Mesendoderm (in vitro differentiated cells): ENCODE measurements around the gene NARS2.

ENCODE experiments used
- DNase-seq: peaks from one replicate; pipeline ENCODE4 v3.0.0; 2013
- H2AK5ac ChIP-seq: 2 replicates; pipeline ENCODE4 v1.6.1; 2013; ENCODE audit warnings: low read length, inconsistent platforms
- H2BK120ac ChIP-seq: 2 replicates; pipeline ENCODE4 v1.6.1; 2013; ENCODE audit warnings: low read depth, mild to moderate bottlenecking, low read length, moderate library complexity, mixed read lengths
- H2BK15ac ChIP-seq: replicated peaks from 2 replicates; pipeline ENCODE4 v1.6.1; 2013; ENCODE audit warnings: low read depth, mild to moderate bottlenecking, moderate library complexity
- H2BK5ac ChIP-seq: 2 replicates; pipeline ENCODE4 v1.6.1; 2013; ENCODE audit warnings: low read length, inconsistent platforms
- H3K18ac ChIP-seq: 2 replicates; pipeline ENCODE4 v1.6.1; 2013; ENCODE audit warnings: mild to moderate bottlenecking, low read length, mixed read lengths
- H3K23ac ChIP-seq: one replicate; pipeline ENCODE4 v1.6.1; 2013; ENCODE audit warnings: low read length
- H3K27ac ChIP-seq: 2 replicates; pipeline ENCODE4 v1.5.1; 2013; ENCODE audit warnings: low read depth, mild to moderate bottlenecking, inconsistent platforms, low read length, moderate library complexity
- H3K27me3 ChIP-seq: 2 replicates; pipeline ENCODE4 v1.6.1; 2013; ENCODE audit warnings: low read length, control low read depth, mild to moderate bottlenecking, inconsistent platforms; ENCODE audit not compliant: insufficient read depth, poor library complexity
- H3K36me3 ChIP-seq: 2 replicates; pipeline ENCODE4 v1.6.1; 2013; ENCODE audit warnings: low read length, inconsistent platforms; ENCODE audit not compliant: control insufficient read depth, insufficient read depth
- H3K4ac ChIP-seq: one replicate; pipeline ENCODE4 v1.6.1; 2013; ENCODE audit warnings: low read depth, mild to moderate bottlenecking, low read length, moderate library complexity
- H3K4me1 ChIP-seq: 2 replicates; pipeline ENCODE4 v1.6.1; 2013; ENCODE audit warnings: low read depth, low read length, inconsistent platforms; ENCODE audit not compliant: control insufficient read depth
- H3K4me2 ChIP-seq: 2 replicates; pipeline ENCODE4 v1.6.1; 2013; ENCODE audit warnings: low read length
- H3K4me3 ChIP-seq: 2 replicates; pipeline ENCODE4 v1.5.1; 2013; ENCODE audit warnings: mild to moderate bottlenecking, low read length
- H3K56ac ChIP-seq: one replicate; pipeline ENCODE4 v1.6.1; 2013; ENCODE audit warnings: low read length
- H3K79me1 ChIP-seq: 2 replicates; pipeline ENCODE4 v1.6.1; 2013; ENCODE audit warnings: low read length, inconsistent platforms
- H3K79me2 ChIP-seq: 2 replicates; pipeline ENCODE4 v1.6.1; 2013; ENCODE audit warnings: mild to moderate bottlenecking, low read length; ENCODE audit not compliant: control insufficient read depth, insufficient read depth
- H3K9ac ChIP-seq: 2 replicates; pipeline ENCODE4 v1.6.1; 2013; ENCODE audit warnings: low read length, inconsistent platforms
- H4K5ac ChIP-seq: one replicate; pipeline ENCODE4 v1.6.1; 2013; ENCODE audit warnings: low read length
- H4K8ac ChIP-seq: one replicate; pipeline ENCODE4 v1.6.1; 2013; ENCODE audit warnings: low read depth, mild to moderate bottlenecking, control low read depth, low read length, moderate library complexity
- WGBS: extraction: QIAGEN DNeasy Blood & Tissue Kit; methylation state at CpG from one replicate; pipeline ENCODE4 v1.1.7; 2013; ENCODE audit warnings: low lambda C conversion rate, missing lambda C conversion rate; ENCODE audit not compliant: insufficient coverage; ENCODE audit errors: extremely low coverage; 5-methylcytosine and 5-hydroxymethylcytosine counted together

The NARS2 gene

DNA sequence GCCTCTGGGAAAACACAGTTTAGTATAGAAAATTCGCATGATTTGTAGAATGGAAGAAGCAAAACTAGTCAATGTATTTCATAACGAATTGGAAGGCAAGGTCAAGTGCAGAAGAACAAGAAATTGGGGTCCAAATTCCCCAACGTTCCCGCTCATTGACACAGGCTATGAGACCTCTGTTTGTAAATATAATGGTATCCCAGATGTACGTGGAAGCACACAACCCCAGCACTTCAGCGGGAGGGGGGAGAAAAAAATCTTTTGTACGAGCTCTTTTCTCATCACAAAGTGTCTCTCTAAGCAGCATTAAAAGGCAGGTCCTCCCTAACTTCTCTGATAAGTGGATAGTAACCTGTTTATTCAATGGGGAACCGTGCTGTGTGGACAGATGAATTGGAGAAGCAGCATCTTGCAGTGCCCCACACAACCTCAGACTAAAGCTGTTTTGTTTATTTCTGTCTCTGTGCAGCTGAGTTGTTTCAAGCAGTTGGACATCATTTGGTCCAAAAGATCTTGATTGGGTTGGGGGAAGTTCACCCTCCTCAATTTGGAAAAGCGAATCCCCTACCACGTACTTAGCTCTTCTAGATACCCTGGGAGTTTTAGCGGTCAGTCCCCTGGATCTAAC lies 156.0 kb downstream of the NARS2 start:
- H3K18ac ChIP-seq = peak overlapping the region; percentile 91
- no peak overlapping the region for H4K5ac ChIP-seq
- peak overlapping the region; percentile 78 for H3K56ac ChIP-seq
- H3K4me2 ChIP-seq = peak overlapping the region; percentile 85
- no peak for DNase-seq
- no peaks in the 10 kb centered on the region for H3K36me3 ChIP-seq
- WGBS = no CpG with 5 or more reads among the region's 11 CpGs
- H3K23ac ChIP-seq = no peak overlapping the region
- H3K27me3 ChIP-seq = no peaks in the 10 kb centered on the region
- H3K79me2 ChIP-seq = no peaks in the 10 kb centered on the region
- H3K27ac ChIP-seq = no peak overlapping the region
- no peak overlapping the region for H3K4me3 ChIP-seq
- H2BK15ac ChIP-seq = no peak overlapping the region
- peaks cover 2% of the 10 kb centered on the region for H3K79me1 ChIP-seq
- no peak overlapping the region for H2BK5ac ChIP-seq
- no peak overlapping the region for H4K8ac ChIP-seq
- no peak overlapping the region for H3K4ac ChIP-seq
- peaks cover 3% of the 10 kb centered on the region for H3K4me1 ChIP-seq
- H2BK120ac ChIP-seq = no peak overlapping the region
- H3K9ac ChIP-seq = peak overlapping the region; percentile 81
- no peak overlapping the region for H2AK5ac ChIP-seq

DNA sequence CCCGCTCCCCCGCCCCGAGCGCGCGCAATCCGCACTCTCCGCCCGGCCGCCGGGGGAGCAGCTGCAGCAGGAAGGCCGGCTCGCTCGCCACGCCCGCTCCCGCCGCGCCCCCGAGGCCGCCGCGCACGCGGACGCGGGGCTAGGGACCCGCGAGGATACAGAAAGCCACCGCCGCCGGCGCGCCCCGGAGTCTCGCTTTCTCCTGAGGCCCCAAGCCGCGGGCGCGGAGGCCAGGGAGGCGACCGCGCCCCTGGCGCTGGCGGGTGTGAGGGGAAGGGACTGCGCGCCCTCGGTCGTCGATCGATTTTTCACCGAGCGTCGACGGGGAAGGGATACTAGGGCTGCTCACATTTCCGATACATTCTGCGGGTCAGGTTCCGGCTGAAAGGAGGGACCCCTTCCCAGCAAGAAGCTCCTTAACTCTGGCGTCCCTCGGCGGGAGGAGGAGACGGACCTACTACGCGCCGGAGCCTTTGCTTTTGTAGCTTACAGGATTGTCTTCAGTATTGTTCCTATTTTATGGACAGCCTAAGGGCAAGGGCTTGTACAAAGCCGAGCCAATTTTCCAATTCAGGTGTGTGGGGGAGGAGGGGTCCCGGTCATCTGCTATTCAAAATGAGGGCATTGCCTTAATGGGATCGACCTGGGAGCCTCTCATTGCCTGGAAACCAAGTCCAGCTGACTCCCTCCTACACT lies 156.6 kb downstream of the NARS2 start:
- Histone ChIP-seq H3K79me2 (no peaks in the 10 kb centered on the region), H3K4me2 (peak overlapping the region; percentile 85), H4K5ac (no peak overlapping the region), H4K8ac (no peak overlapping the region), H3K4ac (no peak overlapping the region), H3K36me3 (no peaks in the 10 kb centered on the region), H3K79me1 (peaks cover 2% of the 10 kb centered on the region), H3K4me3 (peak overlapping the region; percentile 51), H2AK5ac (no peak overlapping the region), H3K27ac (peak overlapping the region; percentile 84), H3K18ac (peak overlapping the region; percentile 91), H3K9ac (peak overlapping the region; percentile 81), H3K4me1 (peaks cover 3% of the 10 kb centered on the region), H2BK5ac (no peak overlapping the region), H2BK120ac (peak overlapping the region; percentile 16), H2BK15ac (no peak overlapping the region), H3K56ac (peak overlapping the region; percentile 78), H3K23ac (no peak overlapping the region), H3K27me3 (no peaks in the 10 kb centered on the region)
- WGBS = no CpG with 5 or more reads among the region's 68 CpGs
- peak; percentile 88 for DNase-seq

DNA sequence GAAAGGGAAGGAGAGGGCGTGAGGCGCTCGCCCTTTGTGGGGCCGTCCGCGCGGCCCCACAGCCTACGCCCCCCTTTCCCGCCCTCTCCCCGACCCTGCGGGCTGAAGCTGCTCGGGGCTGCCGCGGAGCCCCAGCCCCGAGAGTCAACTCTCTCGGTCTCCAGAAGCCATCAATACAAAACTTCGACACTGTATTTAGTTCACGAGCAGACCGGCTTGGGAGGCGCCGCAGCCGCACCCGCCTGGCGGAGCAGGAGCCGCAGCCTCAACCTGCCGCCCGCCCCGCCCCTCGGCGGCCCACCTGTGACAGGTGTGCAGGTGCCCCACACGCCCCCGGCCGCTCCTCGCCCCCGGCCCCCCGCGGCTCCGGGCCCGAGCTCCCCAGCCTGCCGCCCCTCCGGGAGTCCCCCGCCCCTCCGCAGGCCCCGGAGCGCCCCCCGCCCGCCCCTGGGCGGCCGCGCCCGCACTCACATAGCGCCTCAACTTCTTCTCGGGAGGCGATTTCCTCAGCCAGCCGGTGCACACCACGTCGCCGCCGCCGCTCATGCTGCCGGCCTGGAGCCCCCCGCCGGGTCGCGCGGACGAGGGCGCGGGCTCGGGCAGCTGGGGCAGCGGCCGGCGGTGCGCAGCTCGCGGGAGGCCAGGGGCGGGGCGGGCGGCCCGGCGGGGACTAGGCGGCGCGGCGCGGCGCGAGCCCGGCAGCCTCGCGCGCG lies 157.3 kb downstream of the NARS2 start, which contains the start of gene GAB2:
Gene GAB2 (minus strand): TSS at position 646 of the 713 bp plus-strand sequence. CDS start 100 bp downstream, at position 546.
- Histone ChIP-seq H2BK15ac (no peak within 1 kb of the TSS), H3K56ac (peak within 1 kb of the TSS; percentile 90), H2AK5ac (no peak within 1 kb of the TSS), H3K18ac (peak within 1 kb of the TSS; percentile 91), H3K4ac (peak within 1 kb of the TSS; percentile 76), H3K4me1 (peaks cover 3% of the 10 kb centered on the region), H3K9ac (peak within 1 kb of the TSS; percentile 81), H2BK5ac (no peak within 1 kb of the TSS), H3K79me1 (peaks cover 2% of the 10 kb centered on the region), H4K5ac (no peak within 1 kb of the TSS), H3K79me2 (peaks cover 1% of the 10 kb centered on the region), H3K4me3 (peak within 1 kb of the TSS; percentile 55), H3K4me2 (peak within 1 kb of the TSS; percentile 89), H3K23ac (no peak within 1 kb of the TSS), H3K27ac (peak within 1 kb of the TSS; percentile 84), H4K8ac (no peak within 1 kb of the TSS), H3K27me3 (no peaks in the 10 kb centered on the region), H3K36me3 (no peaks in the 10 kb centered on the region), H2BK120ac (peak within 1 kb of the TSS; percentile 16)
- no CpG with 5 or more reads among the region's 93 CpGs for WGBS
- DNase-seq = no peak

- Histone ChIP-seq H3K56ac (peak overlapping the region; percentile 90), H2BK15ac (no peak overlapping the region), H2BK120ac (no peak overlapping the region), H3K27ac (peak overlapping the region; percentile 66), H3K4ac (peak overlapping the region; percentile 76), H3K36me3 (no peaks in the 10 kb centered on the region), H3K27me3 (no peaks in the 10 kb centered on the region), H3K4me3 (peak overlapping the region; percentile 55), H4K5ac (no peak overlapping the region), H2BK5ac (no peak overlapping the region), H3K18ac (peak overlapping the region; percentile 56), H3K9ac (peak overlapping the region; percentile 69), H3K79me1 (peaks cover 2% of the 10 kb centered on the region), H3K4me2 (peak overlapping the region; percentile 89), H3K79me2 (peaks cover 1% of the 10 kb centered on the region), H4K8ac (no peak overlapping the region), H3K23ac (no peak overlapping the region), H3K4me1 (peaks cover 3% of the 10 kb centered on the region), H2AK5ac (no peak overlapping the region)
- WGBS = no CpG with 5 or more reads among the region's 38 CpGs
- DNase-seq = peak; percentile 89
Observed at GRCh38 chr11:78416285-78417174, 158.1 kb downstream of the NARS2 start.

DNA sequence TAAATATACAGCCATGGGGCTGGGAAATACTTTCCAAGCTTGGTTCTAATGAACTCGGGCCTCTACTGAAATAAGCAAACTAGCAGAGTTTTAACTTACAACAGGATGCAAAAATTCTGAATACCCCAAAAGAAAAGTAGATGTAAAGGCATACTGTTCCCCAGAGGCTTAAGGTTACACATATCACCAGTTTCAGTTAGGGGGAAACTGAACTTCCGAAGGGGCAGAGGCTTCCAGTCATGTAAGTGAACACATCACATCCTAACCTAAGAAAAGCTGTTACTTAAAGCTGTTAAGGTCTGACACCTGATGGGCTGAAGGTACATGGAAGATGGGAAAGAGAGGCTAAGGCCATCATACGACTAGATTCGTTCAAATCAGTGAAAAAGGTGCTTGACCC lies 159.3 kb downstream of the NARS2 start:
- Histone ChIP-seq H3K18ac (no peak overlapping the region), H2BK15ac (no peak overlapping the region), H3K27me3 (no peaks in the 10 kb centered on the region), H3K4me1 (peaks cover 3% of the 10 kb centered on the region), H3K36me3 (no peaks in the 10 kb centered on the region), H3K56ac (peak overlapping the region; percentile 62), H3K4me3 (no peak overlapping the region), H2BK5ac (no peak overlapping the region), H3K9ac (no peak overlapping the region), H4K5ac (no peak overlapping the region), H4K8ac (no peak overlapping the region), H2BK120ac (no peak overlapping the region), H3K23ac (no peak overlapping the region), H3K4me2 (no peak overlapping the region), H3K79me2 (peaks cover 1% of the 10 kb centered on the region), H3K27ac (no peak overlapping the region), H3K79me1 (peaks cover 2% of the 10 kb centered on the region), H3K4ac (no peak overlapping the region), H2AK5ac (peak overlapping the region; percentile 48)
- no peak for DNase-seq
- WGBS = no CpG with 5 or more reads among the region's 4 CpGs
